GM20431 (cell line): ENCODE data around the gene TRAF6.

ENCODE experiments used
- in situ Hi-C: fragments of 300-500 bp; cut with MseI, MboI; formaldehyde crosslinking; loops from one replicate; pipeline ENCODE4 v1.15.0; 2020; ENCODE audit warnings: low sequenced_read_pairs; ENCODE audit not compliant: unreplicated experiment

TRAF6 gene

GRCh38 chr11:36462321-36462720, 47.8 kb downstream of the TRAF6 start:
- in situ Hi-C loops = no loop called here

- in situ Hi-C loops = no loop called here
Observed at GRCh38 chr11:36460220-36460619, 49.9 kb downstream of the TRAF6 start.

- in situ Hi-C loops = no loop called here
Observed at GRCh38 chr11:36459046-36459445, 51.0 kb downstream of the TRAF6 start.

GRCh38 chr11:36458129-36458915, 51.8 kb downstream of the TRAF6 start:
- in situ Hi-C loops = no loop called here

- in situ Hi-C loops = no loop called here
Observed at GRCh38 chr11:36456156-36456555, 53.9 kb downstream of the TRAF6 start.

GRCh38 chr11:36455658-36456111, 54.4 kb downstream of the TRAF6 start:
- in situ Hi-C loops = no loop called here

- in situ Hi-C loops = no loop called here
Observed at GRCh38 chr11:36454941-36455631, 55.0 kb downstream of the TRAF6 start.

GRCh38 chr11:36454551-36454940, 55.5 kb downstream of the TRAF6 start:
- in situ Hi-C loops = no loop called here

GRCh38 chr11:36453678-36454077, 56.4 kb downstream of the TRAF6 start:
- in situ Hi-C loops = no loop called here

GRCh38 chr11:36452961-36453360, 57.1 kb downstream of the TRAF6 start:
- in situ Hi-C loops = no loop called here

GRCh38 chr11:36452236-36452940, 57.7 kb downstream of the TRAF6 start:
- in situ Hi-C loops = no loop called here

GRCh38 chr11:36451681-36452080, 58.4 kb downstream of the TRAF6 start:
- in situ Hi-C loops = no loop called here

GRCh38 chr11:36451045-36451444, 59.0 kb downstream of the TRAF6 start:
- in situ Hi-C loops = no loop called here

- in situ Hi-C loops = no loop called here
Observed at GRCh38 chr11:36450110-36450572, 59.9 kb downstream of the TRAF6 start.

- in situ Hi-C loops = no loop called here
Observed at GRCh38 chr11:36449561-36450096, 60.4 kb downstream of the TRAF6 start.

- in situ Hi-C loops = no loop called here
Observed at GRCh38 chr11:36447947-36448346, 62.1 kb downstream of the TRAF6 start.

- in situ Hi-C loops = no loop called here
Observed at GRCh38 chr11:36447514-36447913, 62.6 kb downstream of the TRAF6 start.

GRCh38 chr11:36446135-36446534, 63.9 kb downstream of the TRAF6 start:
- in situ Hi-C loops = no loop called here

GRCh38 chr11:36443661-36444060, 66.4 kb downstream of the TRAF6 start:
- in situ Hi-C loops = no loop called here

- in situ Hi-C loops = no loop called here
Observed at GRCh38 chr11:36441610-36442208, 68.4 kb downstream of the TRAF6 start.
